Fibroblast of the aortic adventitia (primary cell): Measurements from ENCODE around the gene PDE7B. TPM values are rescaled to one million over a fixed set of nuclear protein-coding genes. Genes with fewer than 3 reads are reported as not detected.

Experiments used
- DNase-seq: peaks from one replicate; pipeline ENCODE4 v3.0.0-alpha.2; 2010; ENCODE audit warnings: low read depth
- H3K4me3 ChIP-seq: 2 replicates; pipeline ENCODE4 v1.5.1; 2011; ENCODE audit warnings: low read depth, mild to moderate bottlenecking, control low read depth, low read length, moderate library complexity
- total RNA-seq: library from RNA; depleted of rRNA; stranded (reverse); fragments of >200 nt; gene quantifications from 2 replicates; pipeline ENCODE4 v1.2.3, GENCODE V29; 2012; ENCODE audit warnings: low replicate concordance
- TF ChIP-seq, protein P1 (sequence below): IDR thresholded peaks from 2 replicates; pipeline ENCODE4 v1.5.1; 2011; ENCODE audit warnings: mild to moderate bottlenecking, low read length, control low read depth, inconsistent platforms; ENCODE audit not compliant: insufficient read depth

PDE7B gene
- total RNA-seq, 1 donor = 23.9 TPM

GRCh38 chr6:136111831-136112230 is 260.3 kb downstream of the PDE7B start:
- TF ChIP-seq, protein P1, sequence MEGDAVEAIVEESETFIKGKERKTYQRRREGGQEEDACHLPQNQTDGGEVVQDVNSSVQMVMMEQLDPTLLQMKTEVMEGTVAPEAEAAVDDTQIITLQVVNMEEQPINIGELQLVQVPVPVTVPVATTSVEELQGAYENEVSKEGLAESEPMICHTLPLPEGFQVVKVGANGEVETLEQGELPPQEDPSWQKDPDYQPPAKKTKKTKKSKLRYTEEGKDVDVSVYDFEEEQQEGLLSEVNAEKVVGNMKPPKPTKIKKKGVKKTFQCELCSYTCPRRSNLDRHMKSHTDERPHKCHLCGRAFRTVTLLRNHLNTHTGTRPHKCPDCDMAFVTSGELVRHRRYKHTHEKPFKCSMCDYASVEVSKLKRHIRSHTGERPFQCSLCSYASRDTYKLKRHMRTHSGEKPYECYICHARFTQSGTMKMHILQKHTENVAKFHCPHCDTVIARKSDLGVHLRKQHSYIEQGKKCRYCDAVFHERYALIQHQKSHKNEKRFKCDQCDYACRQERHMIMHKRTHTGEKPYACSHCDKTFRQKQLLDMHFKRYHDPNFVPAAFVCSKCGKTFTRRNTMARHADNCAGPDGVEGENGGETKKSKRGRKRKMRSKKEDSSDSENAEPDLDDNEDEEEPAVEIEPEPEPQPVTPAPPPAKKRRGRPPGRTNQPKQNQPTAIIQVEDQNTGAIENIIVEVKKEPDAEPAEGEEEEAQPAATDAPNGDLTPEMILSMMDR = no peak
- H3K4me3 ChIP-seq = no peak overlapping the region
- DNase-seq = no peak

DNA sequence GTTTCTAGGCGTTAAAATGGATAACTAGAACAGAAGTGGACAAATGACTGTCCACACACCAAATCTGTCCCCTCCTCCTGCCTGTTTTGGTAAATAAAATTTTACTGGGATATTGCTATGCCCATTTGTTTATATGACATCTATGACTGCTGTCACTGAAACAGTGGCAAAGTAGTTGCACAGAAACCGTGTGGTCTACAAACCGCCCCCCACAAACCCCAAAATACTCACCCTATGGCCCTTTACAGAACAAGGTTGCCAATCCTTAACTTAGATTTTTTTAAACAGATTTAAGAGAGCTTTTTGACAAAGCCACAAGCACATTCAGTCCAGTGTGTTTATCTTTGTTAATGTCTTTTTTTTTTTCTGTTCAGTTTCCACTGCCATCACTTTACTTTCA is 260.8 kb downstream of the PDE7B start:
- TF ChIP-seq, protein P1 = no peak
- no peak overlapping the region for H3K4me3 ChIP-seq
- no peak for DNase-seq

- DNase-seq = peak; percentile 80
- TF ChIP-seq, protein P1 = no peak
- no peak overlapping the region for H3K4me3 ChIP-seq
Observed at GRCh38 chr6:136113736-136114173, 262.3 kb downstream of the PDE7B start.

- TF ChIP-seq, protein P1 = no peak
- DNase-seq = no peak
- no peak overlapping the region for H3K4me3 ChIP-seq
Observed at GRCh38 chr6:136114661-136115060, 263.2 kb downstream of the PDE7B start.

DNA sequence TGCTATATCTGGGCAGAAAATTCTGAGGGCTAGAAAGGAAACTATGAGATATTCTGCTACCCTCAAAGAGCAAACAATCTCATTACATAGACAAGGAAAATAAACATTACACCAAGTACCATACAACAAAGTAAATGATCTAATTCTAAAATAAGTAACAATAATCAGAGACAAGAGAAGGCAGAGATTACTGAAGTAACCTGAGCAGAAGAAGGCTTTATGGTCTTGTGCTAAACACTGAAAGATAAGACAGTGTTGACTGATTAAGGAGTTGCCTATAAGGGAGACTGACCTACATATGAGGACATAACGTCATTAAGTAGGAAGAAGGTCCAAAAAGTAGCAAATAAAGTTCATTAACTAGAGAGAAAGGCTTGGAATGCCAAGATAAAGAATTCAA is 264.4 kb downstream of the PDE7B start:
- TF ChIP-seq, protein P1 = no peak
- no peak overlapping the region for H3K4me3 ChIP-seq
- no peak for DNase-seq

DNA sequence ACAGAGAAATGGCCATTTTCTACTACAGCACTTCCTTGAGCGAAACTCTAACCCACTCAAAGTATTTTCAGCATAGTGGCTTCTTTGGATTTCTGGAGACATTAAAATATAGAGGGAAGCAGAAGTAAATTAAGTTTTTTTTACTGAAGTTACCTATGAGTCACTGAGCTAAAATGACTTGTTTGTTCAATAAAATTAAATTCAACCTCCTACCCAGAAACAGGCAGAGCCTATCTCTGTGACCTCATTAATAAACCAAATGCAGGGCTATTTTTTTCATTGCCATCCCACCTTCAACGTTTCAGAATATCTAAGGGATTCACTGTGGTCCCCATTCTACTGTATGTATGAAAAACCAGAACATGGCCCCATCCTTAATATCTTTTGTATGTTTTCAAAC is 265.6 kb downstream of the PDE7B start:
- TF ChIP-seq, protein P1 = no peak
- H3K4me3 ChIP-seq = no peak overlapping the region
- DNase-seq = no peak

- TF ChIP-seq, protein P1 = no peak
- no peak for DNase-seq
- H3K4me3 ChIP-seq = no peak overlapping the region
Observed at GRCh38 chr6:136118787-136119186, 267.3 kb downstream of the PDE7B start.
